Loucy (cell line): ENCODE results near the gene ARMC8.

ENCODE experiments used
- EZH2phosphoT487 ChIP-seq: fragments of 200-600 bp; IDR thresholded peaks from 2 replicates; pipeline ENCODE4 v1.6.1; 2018; ENCODE audit warnings: antibody characterized with exemption, mild to moderate bottlenecking, moderate library complexity, borderline replicate concordance
- TF ChIP-seq, protein P1 (sequence below): fragments of 200-600 bp; sonication (generic); conservative IDR thresholded peaks from 2 replicates; pipeline ENCODE4 v1.5.1; 2014; ENCODE audit warnings: mild to moderate bottlenecking, antibody characterized with exemption, low read length

GRCh38 chr3:138200424-138200823 lies 13.3 kb downstream of the ARMC8 start:
- TF ChIP-seq EZH2phosphoT487: no peak
- TF ChIP-seq, protein P1, sequence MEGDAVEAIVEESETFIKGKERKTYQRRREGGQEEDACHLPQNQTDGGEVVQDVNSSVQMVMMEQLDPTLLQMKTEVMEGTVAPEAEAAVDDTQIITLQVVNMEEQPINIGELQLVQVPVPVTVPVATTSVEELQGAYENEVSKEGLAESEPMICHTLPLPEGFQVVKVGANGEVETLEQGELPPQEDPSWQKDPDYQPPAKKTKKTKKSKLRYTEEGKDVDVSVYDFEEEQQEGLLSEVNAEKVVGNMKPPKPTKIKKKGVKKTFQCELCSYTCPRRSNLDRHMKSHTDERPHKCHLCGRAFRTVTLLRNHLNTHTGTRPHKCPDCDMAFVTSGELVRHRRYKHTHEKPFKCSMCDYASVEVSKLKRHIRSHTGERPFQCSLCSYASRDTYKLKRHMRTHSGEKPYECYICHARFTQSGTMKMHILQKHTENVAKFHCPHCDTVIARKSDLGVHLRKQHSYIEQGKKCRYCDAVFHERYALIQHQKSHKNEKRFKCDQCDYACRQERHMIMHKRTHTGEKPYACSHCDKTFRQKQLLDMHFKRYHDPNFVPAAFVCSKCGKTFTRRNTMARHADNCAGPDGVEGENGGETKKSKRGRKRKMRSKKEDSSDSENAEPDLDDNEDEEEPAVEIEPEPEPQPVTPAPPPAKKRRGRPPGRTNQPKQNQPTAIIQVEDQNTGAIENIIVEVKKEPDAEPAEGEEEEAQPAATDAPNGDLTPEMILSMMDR: no peak
